Ectodermal cell (in vitro differentiated cells): Measurements from ENCODE around the gene CCDC47.

ENCODE experiments used
- H3K27ac ChIP-seq: 2 replicates; pipeline ENCODE4 v1.7.0; 2013; ENCODE audit warnings: mild to moderate bottlenecking, low read depth, low read length; ENCODE audit not compliant: insufficient read depth, poor library complexity, severe bottlenecking
- H3K27me3 ChIP-seq: 2 replicates; pipeline ENCODE4 v1.7.0; 2013; ENCODE audit warnings: mild to moderate bottlenecking, low read length; ENCODE audit not compliant: insufficient read depth, control insufficient read depth, poor library complexity, severe bottlenecking
- H3K36me3 ChIP-seq: one replicate; pipeline ENCODE4 v1.7.0; 2013; ENCODE audit warnings: low read length; ENCODE audit not compliant: control insufficient read depth, insufficient read depth
- H3K4me1 ChIP-seq: one replicate; pipeline ENCODE4 v1.7.0; 2013; ENCODE audit warnings: low read length; ENCODE audit not compliant: control insufficient read depth, insufficient read depth
- H3K4me3 ChIP-seq: 2 replicates; pipeline ENCODE4 v1.7.0; 2013; ENCODE audit warnings: low read depth, low read length, control low read depth; ENCODE audit not compliant: insufficient read depth
- H3K9me3 ChIP-seq: 2 replicates; pipeline ENCODE4 v1.7.0; 2013; ENCODE audit warnings: mild to moderate bottlenecking, low read length, moderate library complexity; ENCODE audit not compliant: control insufficient read depth
- WGBS, 2 experiments: methylation state at CpG; one replicate each; pipeline ENCODE4 v1.1.7; 2013; ENCODE audit warnings: missing lambda C conversion rate in 2 of 2; 5-methylcytosine and 5-hydroxymethylcytosine counted together

Gene CCDC47

DNA sequence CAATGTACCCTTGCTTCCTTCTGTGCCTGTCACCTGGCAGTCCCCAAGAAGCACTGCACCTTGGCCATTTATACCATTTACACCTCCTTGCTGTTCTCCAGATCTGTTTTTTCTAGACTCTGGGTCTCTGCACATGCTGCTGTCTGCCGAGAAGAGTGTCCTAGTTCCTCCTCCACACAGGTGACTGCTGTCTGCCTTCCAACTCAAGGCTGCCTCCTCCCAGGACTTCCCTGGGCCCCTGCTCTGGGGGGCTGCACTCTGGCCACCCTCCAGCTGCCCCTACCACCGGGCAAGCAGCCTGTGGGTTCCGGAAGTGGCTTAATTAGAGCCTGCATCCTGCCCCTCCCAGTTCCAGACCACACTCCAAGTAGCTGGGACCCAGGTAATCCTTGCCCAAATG lies 67.7 kb downstream of the CCDC47 start:
- Histone ChIP-seq H3K4me3 (no peak overlapping the region), H3K27ac (no peak overlapping the region), H3K4me1 (peaks cover 5% of the 10 kb centered on the region), H3K36me3 (peaks cover 6% of the 10 kb centered on the region), H3K9me3 (no peaks in the 10 kb centered on the region), H3K27me3 (peaks cover 8% of the 10 kb centered on the region)
- WGBS, 2 experiments, result 91 to 94% methylated on average over 3 of the region's 3 CpGs

DNA sequence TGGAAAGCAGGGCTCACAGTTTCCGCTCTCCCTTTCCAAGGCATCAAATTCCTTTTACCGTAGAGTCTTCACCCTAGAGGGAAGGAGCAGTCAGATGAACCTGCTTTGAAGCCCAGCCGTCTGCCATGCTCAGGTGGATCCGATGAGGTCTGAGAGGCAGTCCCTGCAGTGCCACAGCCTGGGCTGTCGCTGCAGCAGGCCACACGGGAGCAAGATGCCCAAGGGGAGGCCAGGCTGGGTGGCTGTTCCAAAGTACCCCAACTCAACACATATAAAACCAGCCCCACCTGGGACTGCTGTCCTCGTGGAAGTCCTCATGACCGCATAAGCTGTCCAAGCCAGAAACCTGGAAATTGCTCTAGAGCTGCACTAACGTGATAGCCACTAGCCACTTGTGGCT lies 68.6 kb downstream of the CCDC47 start:
- WGBS, 2 experiments, result 93 to 95% methylated on average over 9 of the region's 9 CpGs
- peaks cover 5% of the 10 kb centered on the region for H3K36me3 ChIP-seq
- no peak overlapping the region for H3K27ac ChIP-seq
- H3K4me3 ChIP-seq, result no peak overlapping the region
- peaks cover 5% of the 10 kb centered on the region for H3K4me1 ChIP-seq
- H3K27me3 ChIP-seq, result peaks cover 9% of the 10 kb centered on the region
- H3K9me3 ChIP-seq, result no peaks in the 10 kb centered on the region

DNA sequence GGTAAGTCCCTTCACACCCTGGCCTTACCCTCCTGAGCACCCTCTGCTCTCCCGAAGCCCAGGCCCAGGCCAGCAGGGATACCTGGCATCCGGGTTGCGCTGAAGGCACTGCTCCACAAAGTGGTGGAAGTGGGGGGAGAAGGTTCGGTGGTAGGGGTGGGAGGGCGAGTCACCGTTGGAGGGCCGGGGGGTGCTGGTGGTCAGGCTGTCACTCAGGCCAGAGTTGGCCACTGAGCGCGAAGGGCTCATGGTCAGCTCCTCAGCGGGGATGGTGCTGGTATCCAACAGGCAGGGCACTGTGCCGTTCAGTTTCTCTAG lies 69.2 kb downstream of the CCDC47 start:
- 93 to 96% methylated on average over 11 of the region's 11 CpGs for whole genome bisulfite sequencing, 2 experiments
- Histone ChIP-seq H3K4me3 (no peak overlapping the region), H3K36me3 (peaks cover 3% of the 10 kb centered on the region), H3K9me3 (no peaks in the 10 kb centered on the region), H3K27me3 (peaks cover 9% of the 10 kb centered on the region), H3K27ac (no peak overlapping the region), H3K4me1 (peaks cover 5% of the 10 kb centered on the region)

DNA sequence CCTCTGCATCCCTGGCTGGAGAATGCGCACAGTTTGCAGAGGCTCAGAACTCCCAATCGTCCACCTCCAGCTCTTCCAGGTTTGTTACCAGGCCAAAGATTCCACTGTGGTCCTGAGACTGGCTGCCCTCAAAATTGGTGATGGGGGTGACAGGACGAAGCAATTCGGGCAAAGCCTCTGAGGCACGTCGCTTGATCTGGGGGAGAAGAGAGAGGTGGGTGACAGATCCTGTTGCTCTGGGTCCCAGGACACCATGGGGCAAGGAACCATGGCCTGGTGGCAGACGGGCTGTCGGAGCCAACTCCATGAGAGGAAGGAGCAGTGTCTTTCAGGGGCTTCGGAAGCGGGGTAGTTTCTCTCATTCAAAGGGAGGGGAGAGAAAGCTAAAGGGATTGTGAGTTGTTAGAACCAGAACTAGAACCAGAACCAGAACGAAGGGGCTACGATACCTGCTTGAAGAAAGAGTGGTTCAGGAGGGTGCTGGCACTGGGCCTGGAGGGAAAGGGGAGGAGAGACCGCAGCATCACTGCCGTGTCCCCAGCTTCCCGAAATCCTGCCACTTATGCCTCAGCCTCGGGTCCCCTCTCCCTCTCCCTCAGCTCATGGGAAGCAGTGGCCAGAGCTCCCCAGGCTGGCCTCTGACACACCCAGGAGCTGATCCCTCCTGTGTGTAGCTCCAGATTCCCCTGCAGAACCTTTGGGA lies 69.7 kb downstream of the CCDC47 start:
- Histone ChIP-seq H3K36me3 (peaks cover 3% of the 10 kb centered on the region), H3K27ac (no peak overlapping the region), H3K4me1 (peaks cover 6% of the 10 kb centered on the region), H3K27me3 (peaks cover 9% of the 10 kb centered on the region), H3K4me3 (no peak overlapping the region), H3K9me3 (no peaks in the 10 kb centered on the region)
- 94 to 95% methylated on average over 16 of the region's 16 CpGs for WGBS, 2 experiments

DNA sequence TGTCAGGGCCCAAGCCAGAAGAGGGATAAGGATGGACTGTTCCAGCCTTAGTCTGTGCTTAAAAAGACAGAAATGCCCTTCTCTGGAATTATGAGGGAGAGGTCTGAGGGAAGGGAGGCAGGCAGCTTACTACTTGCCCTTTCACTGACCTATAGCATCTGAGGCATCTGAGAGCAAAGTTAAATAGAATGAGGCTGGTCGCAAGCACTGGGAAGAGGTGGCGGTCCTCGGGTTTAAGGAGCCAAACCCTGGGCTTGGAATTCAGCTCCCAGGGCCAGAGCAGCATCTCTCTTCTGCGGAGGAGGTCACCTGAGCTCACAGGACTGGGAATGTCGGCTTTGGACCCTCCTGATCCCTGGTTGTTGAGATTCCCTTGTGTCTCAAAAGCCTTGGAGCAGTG lies 70.4 kb downstream of the CCDC47 start:
- peaks cover 9% of the 10 kb centered on the region for H3K27me3 ChIP-seq
- no peak overlapping the region for H3K4me3 ChIP-seq
- no peaks in the 10 kb centered on the region for H3K9me3 ChIP-seq
- H3K36me3 ChIP-seq, result peaks cover 3% of the 10 kb centered on the region
- H3K27ac ChIP-seq, result no peak overlapping the region
- WGBS, 2 experiments, result 92 to 94% methylated on average over 5 of the region's 5 CpGs
- H3K4me1 ChIP-seq, result peaks cover 11% of the 10 kb centered on the region

DNA sequence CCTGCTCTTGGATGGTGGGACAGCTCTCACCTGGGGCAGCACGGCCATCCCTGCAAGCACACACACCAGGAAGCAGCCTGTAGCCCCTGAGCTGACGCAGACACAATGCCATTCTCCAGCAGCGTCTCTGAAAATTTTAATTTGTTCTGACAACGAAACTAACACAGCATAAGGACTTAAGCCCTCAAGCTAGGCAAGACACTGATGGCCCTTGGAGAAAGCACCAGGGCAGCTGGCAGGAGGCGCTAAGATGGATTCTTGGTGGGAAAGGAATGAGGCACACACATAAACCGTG lies 70.7 kb downstream of the CCDC47 start:
- H3K9me3 ChIP-seq, result no peaks in the 10 kb centered on the region
- no peak overlapping the region for H3K27ac ChIP-seq
- peaks cover 9% of the 10 kb centered on the region for H3K27me3 ChIP-seq
- H3K36me3 ChIP-seq, result peaks cover 3% of the 10 kb centered on the region
- WGBS, 2 experiments, result 89 to 91% methylated on average over 6 of the region's 6 CpGs
- H3K4me1 ChIP-seq, result peaks cover 11% of the 10 kb centered on the region
- no peak overlapping the region for H3K4me3 ChIP-seq

DNA sequence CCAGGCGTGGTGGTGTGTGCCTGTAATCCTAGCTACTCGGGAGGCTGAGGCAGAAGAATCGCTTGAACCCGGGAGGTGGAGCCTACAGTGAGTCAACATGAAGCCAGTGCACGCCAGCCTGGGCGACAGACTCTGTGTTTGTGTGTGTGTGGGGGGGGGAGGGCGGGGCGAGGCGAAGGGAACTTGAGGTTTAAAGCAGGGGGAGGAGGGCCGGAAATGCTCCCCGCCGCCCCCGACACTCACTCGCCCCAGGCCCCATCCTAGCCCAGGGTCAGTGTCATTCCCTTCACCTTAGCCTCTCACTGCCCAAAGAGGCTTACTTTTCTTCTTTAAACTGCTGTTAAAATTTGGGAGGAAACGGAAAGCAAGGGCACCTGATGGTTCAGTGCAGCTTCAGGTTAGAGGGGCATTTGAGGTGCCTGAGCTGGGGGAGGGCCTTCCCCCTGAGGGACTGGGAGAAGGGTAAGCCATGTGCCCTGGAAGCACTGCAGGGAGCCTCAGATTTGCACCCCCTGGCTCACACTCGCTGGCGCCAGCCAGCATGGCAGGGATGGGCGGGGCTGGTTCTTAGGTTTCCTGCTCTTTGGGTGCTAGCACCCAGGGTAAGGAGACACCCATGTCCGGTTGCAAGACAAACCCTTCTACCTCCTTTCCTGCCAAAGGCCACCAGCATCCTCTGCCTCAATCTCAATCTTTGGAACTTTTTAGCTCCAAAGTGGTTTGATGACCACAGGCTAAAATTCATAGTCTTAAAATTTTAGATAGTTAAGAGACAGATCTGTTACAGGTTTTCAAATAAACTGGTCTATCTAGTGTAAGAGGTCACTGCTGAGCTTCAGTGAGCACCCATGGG lies 71.3 kb downstream of the CCDC47 start:
- Histone ChIP-seq H3K4me1 (peaks cover 11% of the 10 kb centered on the region), H3K4me3 (no peak overlapping the region), H3K27me3 (peaks cover 9% of the 10 kb centered on the region), H3K9me3 (no peaks in the 10 kb centered on the region), H3K36me3 (peaks cover 3% of the 10 kb centered on the region), H3K27ac (no peak overlapping the region)
- WGBS, 2 experiments, result 90 to 93% methylated on average over 18 to 19 of the region's 19 CpGs

DNA sequence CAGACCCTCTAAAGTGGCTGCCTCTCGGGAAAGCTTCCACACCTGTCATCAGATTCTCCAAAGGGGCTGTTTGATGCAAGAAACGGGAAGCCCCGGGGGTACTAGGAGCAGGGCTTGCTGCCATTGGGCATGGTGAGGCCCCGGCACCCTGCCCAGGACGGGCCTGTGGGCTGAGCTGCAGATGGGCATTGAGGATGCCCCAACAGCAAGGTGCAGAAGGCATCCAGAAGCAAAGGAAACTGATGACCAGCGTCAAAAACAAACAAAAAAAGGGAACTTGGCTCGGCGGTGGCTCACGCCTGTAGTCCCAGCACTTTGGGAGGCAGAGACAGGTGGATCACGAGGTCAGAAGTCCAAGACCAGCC lies 72.0 kb downstream of the CCDC47 start:
- 84 to 85% methylated on average over 10 of the region's 10 CpGs for WGBS, 2 experiments
- Histone ChIP-seq H3K4me3 (peak overlapping the region; percentile 53), H3K27me3 (peaks cover 9% of the 10 kb centered on the region), H3K4me1 (peaks cover 15% of the 10 kb centered on the region), H3K27ac (no peak overlapping the region), H3K9me3 (no peaks in the 10 kb centered on the region), H3K36me3 (no peaks in the 10 kb centered on the region)

DNA sequence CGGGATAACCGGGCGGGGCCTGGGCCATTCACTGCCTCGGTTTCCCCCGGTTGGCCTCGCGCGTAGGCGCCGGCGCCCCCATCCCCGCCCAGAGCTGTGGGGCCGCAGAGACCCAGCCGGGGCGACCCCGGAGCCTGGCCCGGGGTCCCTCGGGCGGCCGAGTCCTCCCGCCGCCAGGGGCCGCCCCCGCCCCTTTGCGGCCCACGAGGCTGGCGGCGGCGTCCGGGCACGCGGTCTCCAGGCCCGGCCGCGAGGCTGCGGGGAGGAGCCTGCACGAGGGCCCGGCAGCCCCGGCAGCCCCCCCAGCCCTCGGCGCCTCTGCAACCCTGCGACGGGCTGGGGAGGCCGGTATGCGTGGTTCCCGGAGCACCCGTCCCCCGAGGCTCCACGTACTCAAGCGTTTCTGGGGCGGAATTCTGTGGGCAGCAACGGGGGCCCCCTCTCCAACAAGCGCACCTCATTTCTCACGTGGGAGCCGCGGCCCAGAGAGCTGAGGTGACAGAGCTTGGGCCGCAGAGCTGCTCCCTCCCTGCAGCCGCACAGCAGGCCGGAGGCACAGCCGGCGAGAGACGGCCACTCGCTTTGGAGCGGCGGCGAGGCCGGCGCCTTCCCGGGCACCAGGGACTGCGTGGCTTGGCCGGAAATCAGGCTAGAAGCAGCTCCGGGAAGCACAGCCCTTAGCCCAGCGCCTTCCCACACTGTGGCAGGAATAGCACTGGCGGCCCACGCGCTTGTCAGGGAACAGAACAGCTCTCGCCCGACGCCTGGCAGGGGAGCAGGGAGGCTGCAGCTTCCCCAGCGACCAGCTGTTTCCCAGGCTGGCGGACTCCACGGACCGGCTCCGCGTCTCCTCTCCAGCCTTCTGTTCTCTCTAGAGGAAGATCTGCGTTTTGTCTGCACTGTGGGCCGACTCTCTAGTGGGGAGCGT lies 72.6 kb downstream of the CCDC47 start:
- peak overlapping the region; percentile 88 for H3K27ac ChIP-seq
- H3K4me1 ChIP-seq, result peaks cover 15% of the 10 kb centered on the region
- H3K9me3 ChIP-seq, result no peaks in the 10 kb centered on the region
- H3K36me3 ChIP-seq, result no peaks in the 10 kb centered on the region
- peaks cover 9% of the 10 kb centered on the region for H3K27me3 ChIP-seq
- WGBS, 2 experiments, result 11% methylated on average over 88 of the region's 88 CpGs
- peak overlapping the region; percentile 53 for H3K4me3 ChIP-seq
